GM23248 (cell line): ENCODE data around the gene PLEKHA1.

ENCODE experiments used
- EZH2 ChIP-seq: fragments of 200-600 bp; sonication (generic); IDR thresholded peaks from 2 replicates; pipeline ENCODE4 v1.6.1; 2018; ENCODE audit warnings: antibody characterized with exemption, mild to moderate bottlenecking; ENCODE audit not compliant: insufficient read depth, poor library complexity, severe bottlenecking
- EZH2phosphoT487 ChIP-seq: fragments of 200-600 bp; sonication (generic); IDR thresholded peaks from 2 replicates; pipeline ENCODE4 v1.6.1; 2018; ENCODE audit warnings: antibody characterized with exemption, moderate library complexity, mild to moderate bottlenecking, low read depth; ENCODE audit not compliant: insufficient read depth

DNA sequence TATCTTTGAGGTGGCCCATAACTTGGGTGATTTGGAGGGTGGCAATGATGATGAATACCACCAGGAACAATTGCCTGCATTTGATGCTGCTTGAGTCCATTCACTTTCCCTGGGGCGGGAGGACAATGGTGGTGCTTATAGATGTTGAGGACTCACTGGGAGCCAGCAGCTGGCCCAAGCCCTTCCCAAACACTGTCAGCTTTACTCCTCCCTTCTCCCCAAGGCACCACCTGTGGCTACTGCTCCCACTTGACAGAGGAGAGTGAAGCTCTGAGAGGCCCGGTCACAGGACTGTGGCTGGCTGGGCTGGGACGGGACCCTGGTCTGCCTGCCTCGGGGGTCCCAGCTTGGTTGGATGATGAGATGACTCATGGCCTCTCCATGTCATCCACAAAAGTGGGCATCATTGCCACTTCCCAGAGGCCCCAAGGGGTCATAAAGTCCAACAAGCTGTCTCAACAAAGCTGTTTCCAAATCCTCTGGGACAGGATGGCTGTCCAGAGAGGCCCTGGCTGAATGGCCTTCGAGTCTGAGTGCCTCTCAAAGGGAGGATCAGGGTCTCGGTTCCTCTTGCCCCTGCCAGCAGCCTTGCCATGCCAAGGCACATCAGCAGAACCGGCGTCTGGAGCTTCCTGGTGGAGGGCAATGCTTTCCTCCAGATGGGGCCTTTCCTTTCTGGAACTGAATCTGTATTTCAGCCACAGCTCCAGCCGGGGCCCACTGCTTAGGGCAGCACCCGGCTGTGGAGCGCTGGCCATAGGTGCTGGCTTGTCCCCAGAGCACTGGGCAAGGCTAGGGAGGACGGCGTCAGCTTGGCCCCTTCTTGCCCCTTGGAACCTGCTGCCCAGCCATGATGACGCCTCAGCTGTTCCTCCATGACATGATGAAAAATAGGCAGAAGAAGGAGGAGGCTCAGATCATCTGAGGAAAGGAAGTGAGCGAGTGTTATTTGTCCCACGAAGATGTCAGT is 47.0 kb upstream of the PLEKHA1 start:
- TF ChIP-seq EZH2 = no peak
- no peak for TF ChIP-seq EZH2phosphoT487
